ENCODE results near the gene QSOX2. TPM values are rescaled to one million over a fixed set of nuclear protein-coding genes. Genes with fewer than 3 reads are reported as not detected.

QSOX2 gene
- total RNA-seq, 1 experiment from 2014 or later = 9.9 TPM

DNA sequence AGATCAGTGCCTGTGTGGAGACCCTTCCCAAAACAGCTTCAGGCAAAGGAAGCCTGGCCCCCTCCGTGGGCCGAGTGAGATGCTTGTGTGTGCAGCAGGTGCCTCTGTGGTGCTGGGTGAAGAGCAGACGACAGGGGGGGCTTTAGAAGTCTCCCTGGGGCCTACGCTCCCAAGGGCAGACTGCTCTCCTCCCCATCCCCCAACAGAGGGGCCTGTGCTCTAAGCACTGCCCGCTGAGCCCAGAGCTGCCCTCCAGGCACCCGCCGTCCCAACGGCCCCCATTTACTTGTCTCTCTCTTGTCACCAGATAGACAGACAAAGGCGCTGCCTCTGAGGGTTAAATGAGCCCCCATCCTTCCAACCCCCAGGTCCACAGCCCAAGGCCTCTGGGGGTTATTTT, 38.0 kb downstream of the QSOX2 start:
- no peaks in the 10 kb centered on the region for H3K79me2 ChIP-seq (ENCODE audit: low read length)
- TF ChIP-seq, protein P1, sequence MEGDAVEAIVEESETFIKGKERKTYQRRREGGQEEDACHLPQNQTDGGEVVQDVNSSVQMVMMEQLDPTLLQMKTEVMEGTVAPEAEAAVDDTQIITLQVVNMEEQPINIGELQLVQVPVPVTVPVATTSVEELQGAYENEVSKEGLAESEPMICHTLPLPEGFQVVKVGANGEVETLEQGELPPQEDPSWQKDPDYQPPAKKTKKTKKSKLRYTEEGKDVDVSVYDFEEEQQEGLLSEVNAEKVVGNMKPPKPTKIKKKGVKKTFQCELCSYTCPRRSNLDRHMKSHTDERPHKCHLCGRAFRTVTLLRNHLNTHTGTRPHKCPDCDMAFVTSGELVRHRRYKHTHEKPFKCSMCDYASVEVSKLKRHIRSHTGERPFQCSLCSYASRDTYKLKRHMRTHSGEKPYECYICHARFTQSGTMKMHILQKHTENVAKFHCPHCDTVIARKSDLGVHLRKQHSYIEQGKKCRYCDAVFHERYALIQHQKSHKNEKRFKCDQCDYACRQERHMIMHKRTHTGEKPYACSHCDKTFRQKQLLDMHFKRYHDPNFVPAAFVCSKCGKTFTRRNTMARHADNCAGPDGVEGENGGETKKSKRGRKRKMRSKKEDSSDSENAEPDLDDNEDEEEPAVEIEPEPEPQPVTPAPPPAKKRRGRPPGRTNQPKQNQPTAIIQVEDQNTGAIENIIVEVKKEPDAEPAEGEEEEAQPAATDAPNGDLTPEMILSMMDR (conservative IDR thresholded peaks at IDR 0.05; ENCODE audit: low read depth, low read length) = no peak
- TF ChIP-seq EZH2phosphoT487 (IDR thresholded peaks at IDR 0.05; ENCODE audit: borderline replicate concordance, low read length) (no peak), EZH2 (IDR thresholded peaks at IDR 0.05; ENCODE audit: low read length, unreplicated experiment) (no peak)
- H3K27ac ChIP-seq (ENCODE audit: low read length) = no peak overlapping the region
- no peaks in the 10 kb centered on the region for H4K20me1 ChIP-seq (ENCODE audit: low read length)
- no peaks in the 10 kb centered on the region for H3K4me1 ChIP-seq (ENCODE audit: insufficient read depth, low read length)
- H3K4me3 ChIP-seq (ENCODE audit: low read length) = no peak overlapping the region
- no peaks in the 10 kb centered on the region for H3F3A ChIP-seq (ENCODE audit: low read length, unreplicated experiment)
- no peaks in the 10 kb centered on the region for H3K36me3 ChIP-seq (ENCODE audit: low read depth, low read length)
- intact Hi-C loops (cut with micrococcal nuclease) = no loop called here
- no peaks in the 10 kb centered on the region for H3K9me3 ChIP-seq (ENCODE audit: low read length)
- peaks cover 10% of the 10 kb centered on the region for H3K27me3 ChIP-seq (ENCODE audit: low read length)
- H3K9ac ChIP-seq (ENCODE audit: low read length) = no peak overlapping the region
- H3K4me2 ChIP-seq (ENCODE audit: low read length) = no peak overlapping the region
- no peak for DNase-seq
- POLR2A ChIA-PET (ENCODE audit: unreplicated experiment) = no interaction called here
- ATAC-seq = no peak
- H2AFZ ChIP-seq (ENCODE audit: low read length) = no peak overlapping the region
- CTCF ChIA-PET = no interaction called here
- no peaks in the 10 kb centered on the region for H3K9me2 ChIP-seq (replicated peaks; ENCODE audit: low read length)
- no TSS peak for BruUV-seq (replicated peaks)

DNA sequence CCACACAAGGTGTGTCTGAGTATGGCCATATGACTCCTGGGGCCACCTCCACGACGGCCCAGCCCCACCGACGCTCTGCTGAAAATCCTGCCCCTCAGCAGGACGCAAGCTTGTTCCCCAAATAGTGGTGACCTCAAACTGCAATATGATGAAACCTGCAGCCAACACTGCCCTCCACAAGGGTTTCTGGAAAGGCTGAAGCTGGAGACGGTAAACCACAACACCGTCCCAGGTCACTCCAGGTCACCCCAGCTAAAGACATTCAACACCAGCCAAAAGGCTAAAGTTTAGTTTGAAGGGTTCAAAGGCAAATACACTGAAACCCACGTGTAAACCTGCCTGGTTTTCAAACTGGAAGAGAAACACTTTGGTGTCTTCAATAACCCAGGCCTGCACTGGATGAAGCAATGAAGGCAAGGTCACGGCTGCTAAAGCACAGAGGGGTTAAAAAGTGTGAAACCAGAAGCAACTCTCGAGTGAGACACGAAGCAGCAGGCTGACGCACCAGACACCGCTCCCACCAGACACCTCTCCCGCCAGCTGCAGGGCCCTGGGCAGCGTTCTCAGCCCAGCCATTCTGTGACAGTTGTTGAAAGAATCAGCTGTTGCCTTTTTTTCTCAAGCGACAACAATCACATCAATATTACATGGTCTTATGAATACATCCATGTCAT, 38.9 kb downstream of the QSOX2 start:
- Histone ChIP-seq H3K4me1 (ENCODE audit: insufficient read depth, low read length) (no peaks in the 10 kb centered on the region), H3K9me2 (replicated peaks; ENCODE audit: low read length) (no peaks in the 10 kb centered on the region), H3K4me3 (ENCODE audit: low read length) (no peak overlapping the region), H2AFZ (ENCODE audit: low read length) (no peak overlapping the region), H4K20me1 (ENCODE audit: low read length) (no peaks in the 10 kb centered on the region), H3K27ac (ENCODE audit: low read length) (no peak overlapping the region), H3F3A (ENCODE audit: low read length, unreplicated experiment) (no peaks in the 10 kb centered on the region), H3K9ac (ENCODE audit: low read length) (no peak overlapping the region), H3K79me2 (ENCODE audit: low read length) (no peaks in the 10 kb centered on the region), H3K27me3 (ENCODE audit: low read length) (peaks cover 14% of the 10 kb centered on the region), H3K36me3 (ENCODE audit: low read depth, low read length) (no peaks in the 10 kb centered on the region), H3K4me2 (ENCODE audit: low read length) (no peak overlapping the region), H3K9me3 (ENCODE audit: low read length) (no peaks in the 10 kb centered on the region)
- BruUV-seq (replicated peaks) = no TSS peak
- POLR2A ChIA-PET (ENCODE audit: unreplicated experiment) = no interaction called here
- ATAC-seq (no peak), DNase-seq (no peak)
- CTCF ChIA-PET = no interaction called here
- TF ChIP-seq EZH2phosphoT487 (IDR thresholded peaks at IDR 0.05; ENCODE audit: borderline replicate concordance, low read length) = no peak
- TF ChIP-seq, protein P1 (conservative IDR thresholded peaks at IDR 0.05; ENCODE audit: low read depth, low read length) = no peak
- no peak for TF ChIP-seq EZH2 (IDR thresholded peaks at IDR 0.05; ENCODE audit: low read length, unreplicated experiment)
- intact Hi-C loops (cut with micrococcal nuclease) = no loop called here

DNA sequence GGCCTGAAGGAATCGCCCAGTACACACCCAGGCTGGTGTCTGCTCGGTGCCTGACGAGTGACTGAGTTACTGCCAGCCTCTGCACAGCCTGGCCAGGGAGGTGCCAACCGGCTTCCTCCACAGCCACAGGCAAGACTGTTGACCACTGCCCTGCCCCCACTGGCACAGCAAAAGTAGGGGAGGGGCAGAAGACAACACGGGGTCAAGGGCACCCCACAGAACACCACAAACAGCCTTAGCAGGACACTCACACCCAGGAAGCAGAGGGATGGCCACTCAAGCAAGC, 40.0 kb downstream of the QSOX2 start:
- ChIA-PET CTCF (no interaction called here), POLR2A (ENCODE audit: unreplicated experiment) (no interaction called here)
- no peaks in the 10 kb centered on the region for H3K4me1 ChIP-seq (ENCODE audit: insufficient read depth, low read length)
- H3K79me2 ChIP-seq (ENCODE audit: low read length) = no peaks in the 10 kb centered on the region
- no peak overlapping the region for H2AFZ ChIP-seq (ENCODE audit: low read length)
- BruUV-seq (replicated peaks) = no TSS peak
- no peaks in the 10 kb centered on the region for H3F3A ChIP-seq (ENCODE audit: low read length, unreplicated experiment)
- H3K9me2 ChIP-seq (replicated peaks; ENCODE audit: low read length) = no peaks in the 10 kb centered on the region
- no peaks in the 10 kb centered on the region for H3K9me3 ChIP-seq (ENCODE audit: low read length)
- H3K4me2 ChIP-seq (ENCODE audit: low read length) = no peak overlapping the region
- no peak for ATAC-seq
- DNase-seq = no peak
- H3K36me3 ChIP-seq (ENCODE audit: low read depth, low read length) = no peaks in the 10 kb centered on the region
- H3K27ac ChIP-seq (ENCODE audit: low read length) = no peak overlapping the region
- H4K20me1 ChIP-seq (ENCODE audit: low read length) = no peaks in the 10 kb centered on the region
- intact Hi-C loops (cut with micrococcal nuclease) = no loop called here
- peaks cover 14% of the 10 kb centered on the region for H3K27me3 ChIP-seq (ENCODE audit: low read length)
- no peak overlapping the region for H3K4me3 ChIP-seq (ENCODE audit: low read length)
- TF ChIP-seq, protein P1 (conservative IDR thresholded peaks at IDR 0.05; ENCODE audit: low read depth, low read length) = no peak
- TF ChIP-seq EZH2phosphoT487 (IDR thresholded peaks at IDR 0.05; ENCODE audit: borderline replicate concordance, low read length) = no peak
- TF ChIP-seq EZH2 (IDR thresholded peaks at IDR 0.05; ENCODE audit: low read length, unreplicated experiment) = no peak
- no peak overlapping the region for H3K9ac ChIP-seq (ENCODE audit: low read length)

All from PC-3 (cell line).